Liver (tissue), 3 donors: ENCODE data around the gene CUEDC1.

ENCODE experiments used
- ATF3 ChIP-seq: IDR thresholded peaks from 2 replicates; pipeline ENCODE4 v1.6.1; 2016; ENCODE audit warnings: antibody characterized with exemption
- CTCF ChIP-seq: fragments of 150-350 bp; IDR thresholded peaks from 2 replicates; pipeline ENCODE4 v1.5.1; 2017; ENCODE audit warnings: improper control_type of control experiment, low read depth, low read length; ENCODE audit not compliant: missing input control
- EGR1 ChIP-seq, 2 donors: IDR thresholded peaks; 2 replicates each; pipeline ENCODE4 v1.6.1; 2016 to 2018; ENCODE audit warnings: antibody characterized with exemption in 2 of 2, low read depth in 2 of 2
- FOXA2 ChIP-seq: IDR thresholded peaks from 2 replicates; pipeline ENCODE4 v1.6.1; 2016; ENCODE audit warnings: antibody characterized with exemption
- GABPA ChIP-seq, 2 donors: IDR thresholded peaks in 1 of 2; conservative IDR thresholded peaks in 1 of 2; 2 replicates each; pipeline ENCODE4 v1.6.1; 2016; ENCODE audit warnings: antibody characterized with exemption in 2 of 2, mild to moderate bottlenecking in 1 of 2, moderate library complexity in 1 of 2
- JUND ChIP-seq, 2 donors: IDR thresholded peaks; 2 replicates each; pipeline ENCODE4 v1.6.1; 2016; ENCODE audit warnings: antibody characterized with exemption in 2 of 2
- RAD21 ChIP-seq, 2 donors: IDR thresholded peaks; 2 replicates each; pipeline ENCODE4 v1.6.1; 2016; ENCODE audit warnings: antibody characterized with exemption in 2 of 2, mild to moderate bottlenecking in 2 of 2
- RXRA ChIP-seq, 2 donors: IDR thresholded peaks; 2 replicates each; pipeline ENCODE4 v1.6.1; 2017 to 2018; ENCODE audit warnings: antibody characterized with exemption in 2 of 2, mild to moderate bottlenecking in 1 of 2
- SP1 ChIP-seq: IDR thresholded peaks from 2 replicates; pipeline ENCODE4 v1.6.1; 2018; ENCODE audit warnings: antibody characterized with exemption, mild to moderate bottlenecking
- TAF1 ChIP-seq: conservative IDR thresholded peaks from 2 replicates; pipeline ENCODE4 v1.6.1; 2016; ENCODE audit warnings: antibody characterized with exemption, mild to moderate bottlenecking
- ZBTB33 ChIP-seq: IDR thresholded peaks from 2 replicates; pipeline ENCODE4 v1.6.1; 2016; ENCODE audit warnings: antibody characterized with exemption
- TF ChIP-seq, protein P1 (sequence below): IDR thresholded peaks from 2 replicates; pipeline ENCODE4 v1.6.1; 2016; ENCODE audit warnings: antibody characterized with exemption, mild to moderate bottlenecking
- TF ChIP-seq, protein P2 (sequence below): IDR thresholded peaks from 2 replicates; pipeline ENCODE4 v1.6.1; 2016; ENCODE audit warnings: antibody characterized with exemption
- donor health status: healthy.
- donor health status: healthy.

GRCh38 chr17:58004060-58004459 is 48.8 kb upstream of the CUEDC1 start:
- TF ChIP-seq CTCF (no peak), RAD21 (IDR thresholded peaks at IDR 0.05) (no peak), GABPA (IDR thresholded peaks at IDR 0.05 in 1 of 2, conservative IDR thresholded peaks at IDR 0.05 in 1 of 2) (no peak), TAF1 (no peak), SP1 (no peak), JUND (IDR thresholded peaks at IDR 0.05) (no peak), ATF3 (no peak), ZBTB33 (no peak), RXRA (IDR thresholded peaks at IDR 0.05) (no peak), EGR1 (IDR thresholded peaks at IDR 0.05; ENCODE audit: low read depth in 2 of 2) (no peak), FOXA2 (no peak)
- TF ChIP-seq, protein P1, sequence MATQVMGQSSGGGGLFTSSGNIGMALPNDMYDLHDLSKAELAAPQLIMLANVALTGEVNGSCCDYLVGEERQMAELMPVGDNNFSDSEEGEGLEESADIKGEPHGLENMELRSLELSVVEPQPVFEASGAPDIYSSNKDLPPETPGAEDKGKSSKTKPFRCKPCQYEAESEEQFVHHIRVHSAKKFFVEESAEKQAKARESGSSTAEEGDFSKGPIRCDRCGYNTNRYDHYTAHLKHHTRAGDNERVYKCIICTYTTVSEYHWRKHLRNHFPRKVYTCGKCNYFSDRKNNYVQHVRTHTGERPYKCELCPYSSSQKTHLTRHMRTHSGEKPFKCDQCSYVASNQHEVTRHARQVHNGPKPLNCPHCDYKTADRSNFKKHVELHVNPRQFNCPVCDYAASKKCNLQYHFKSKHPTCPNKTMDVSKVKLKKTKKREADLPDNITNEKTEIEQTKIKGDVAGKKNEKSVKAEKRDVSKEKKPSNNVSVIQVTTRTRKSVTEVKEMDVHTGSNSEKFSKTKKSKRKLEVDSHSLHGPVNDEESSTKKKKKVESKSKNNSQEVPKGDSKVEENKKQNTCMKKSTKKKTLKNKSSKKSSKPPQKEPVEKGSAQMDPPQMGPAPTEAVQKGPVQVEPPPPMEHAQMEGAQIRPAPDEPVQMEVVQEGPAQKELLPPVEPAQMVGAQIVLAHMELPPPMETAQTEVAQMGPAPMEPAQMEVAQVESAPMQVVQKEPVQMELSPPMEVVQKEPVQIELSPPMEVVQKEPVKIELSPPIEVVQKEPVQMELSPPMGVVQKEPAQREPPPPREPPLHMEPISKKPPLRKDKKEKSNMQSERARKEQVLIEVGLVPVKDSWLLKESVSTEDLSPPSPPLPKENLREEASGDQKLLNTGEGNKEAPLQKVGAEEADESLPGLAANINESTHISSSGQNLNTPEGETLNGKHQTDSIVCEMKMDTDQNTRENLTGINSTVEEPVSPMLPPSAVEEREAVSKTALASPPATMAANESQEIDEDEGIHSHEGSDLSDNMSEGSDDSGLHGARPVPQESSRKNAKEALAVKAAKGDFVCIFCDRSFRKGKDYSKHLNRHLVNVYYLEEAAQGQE, result no peak
- TF ChIP-seq, protein P2, sequence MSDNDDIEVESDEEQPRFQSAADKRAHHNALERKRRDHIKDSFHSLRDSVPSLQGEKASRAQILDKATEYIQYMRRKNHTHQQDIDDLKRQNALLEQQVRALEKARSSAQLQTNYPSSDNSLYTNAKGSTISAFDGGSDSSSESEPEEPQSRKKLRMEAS, result no peak
